Muscle layer of colon (tissue), 2 donors: ENCODE results near the gene SYCP2.

Experiments used
- H3K27ac ChIP-seq: one replicate; pipeline ENCODE4 v1.7.0; 2013; ENCODE audit warnings: low read depth, mild to moderate bottlenecking, low read length, moderate library complexity
- H3K27me3 ChIP-seq, 2 donors: one replicate each; pipeline ENCODE4 v1.7.0; 2013; ENCODE audit warnings: low read length in 2 of 2, mild to moderate bottlenecking in 2 of 2; ENCODE audit not compliant: insufficient read depth in 2 of 2, control insufficient read depth in 1 of 2
- H3K36me3 ChIP-seq: one replicate; pipeline ENCODE4 v1.7.0; 2013; ENCODE audit warnings: mild to moderate bottlenecking, low read length; ENCODE audit not compliant: insufficient read depth
- H3K4me1 ChIP-seq: one replicate; pipeline ENCODE4 v1.7.0; 2013; ENCODE audit warnings: mild to moderate bottlenecking, low read length; ENCODE audit not compliant: insufficient read depth
- H3K4me3 ChIP-seq, 2 donors: one replicate each; pipeline ENCODE4 v1.7.0; 2013; ENCODE audit warnings: low read length in 2 of 2, low read depth in 1 of 2, mild to moderate bottlenecking in 1 of 2, moderate library complexity in 1 of 2
- H3K9ac ChIP-seq: one replicate; pipeline ENCODE4 v1.7.0; 2013; ENCODE audit warnings: low read length
- H3K9me3 ChIP-seq: one replicate; pipeline ENCODE4 v1.7.0; 2013; ENCODE audit warnings: mild to moderate bottlenecking, low read length
- donor health status: abdominal sarcoma.
- donor health status: Adenocarcinoma of cecum.

The SYCP2 gene

GRCh38 chr20:59817846-59818615 is 115.4 kb downstream of the SYCP2 start:
- Histone ChIP-seq H3K9me3 (no peaks in the 10 kb centered on the region), H3K27me3 (no peaks in the 10 kb centered on the region), H3K4me1 (no peaks in the 10 kb centered on the region), H3K27ac (no peak overlapping the region), H3K9ac (no peak overlapping the region), H3K36me3 (no peaks in the 10 kb centered on the region), H3K4me3 (no peak overlapping the region)

DNA sequence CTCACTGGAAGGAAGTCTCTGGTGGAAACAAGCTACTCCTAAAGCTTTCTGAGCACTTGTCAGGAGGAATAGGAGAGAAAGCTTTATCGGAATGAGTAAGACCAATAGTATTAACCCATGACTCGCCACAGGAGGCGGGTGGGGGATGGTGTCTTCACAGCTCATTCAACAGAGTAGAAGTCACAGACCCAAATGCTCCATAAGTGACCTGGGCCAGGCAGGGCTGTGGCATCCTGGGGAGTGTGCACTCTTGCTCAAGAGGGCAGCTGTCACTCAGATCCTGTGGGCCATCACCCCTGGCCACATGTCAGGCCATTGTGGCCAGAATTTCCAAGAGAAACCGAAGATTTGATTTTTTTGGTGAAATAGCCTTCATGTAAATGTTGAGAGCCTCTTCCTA is 116.0 kb downstream of the SYCP2 start:
- Histone ChIP-seq H3K9ac (no peak overlapping the region), H3K4me3 (no peak overlapping the region), H3K27me3 (no peaks in the 10 kb centered on the region), H3K27ac (no peak overlapping the region), H3K4me1 (no peaks in the 10 kb centered on the region), H3K36me3 (no peaks in the 10 kb centered on the region), H3K9me3 (no peaks in the 10 kb centered on the region)

DNA sequence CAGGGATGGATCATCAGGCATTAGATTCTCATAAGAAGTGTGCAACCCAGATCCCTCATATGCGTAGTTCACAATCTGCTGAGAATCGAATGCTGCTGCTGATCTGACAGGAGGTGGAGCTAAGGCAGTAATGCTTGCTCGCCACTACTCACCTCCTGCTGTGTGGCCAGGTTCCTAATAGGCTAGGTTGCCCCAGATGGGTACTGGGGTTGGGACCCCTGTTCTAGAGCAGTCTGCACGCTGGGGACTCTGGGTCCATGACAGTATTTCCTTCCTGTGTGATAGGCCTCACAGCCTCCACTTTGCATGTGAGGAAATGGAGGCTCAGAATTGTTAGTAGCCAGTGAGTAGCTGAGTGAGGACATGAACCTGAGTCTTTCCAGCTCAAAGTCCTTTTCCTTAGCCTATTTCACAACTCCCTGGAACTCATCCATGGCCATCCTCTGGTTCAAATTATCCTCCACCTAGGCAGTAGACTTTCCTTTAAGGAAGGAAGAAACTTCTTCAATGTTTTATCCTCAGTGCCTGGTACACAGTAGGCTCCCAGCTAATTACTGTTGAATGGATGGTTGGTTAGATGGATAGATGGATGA is 117.2 kb downstream of the SYCP2 start:
- no peaks in the 10 kb centered on the region for H3K27me3 ChIP-seq
- H3K36me3 ChIP-seq, result no peaks in the 10 kb centered on the region
- no peaks in the 10 kb centered on the region for H3K4me1 ChIP-seq
- no peaks in the 10 kb centered on the region for H3K9me3 ChIP-seq
- H3K4me3 ChIP-seq, result no peak overlapping the region
- no peak overlapping the region for H3K27ac ChIP-seq
- no peak overlapping the region for H3K9ac ChIP-seq

DNA sequence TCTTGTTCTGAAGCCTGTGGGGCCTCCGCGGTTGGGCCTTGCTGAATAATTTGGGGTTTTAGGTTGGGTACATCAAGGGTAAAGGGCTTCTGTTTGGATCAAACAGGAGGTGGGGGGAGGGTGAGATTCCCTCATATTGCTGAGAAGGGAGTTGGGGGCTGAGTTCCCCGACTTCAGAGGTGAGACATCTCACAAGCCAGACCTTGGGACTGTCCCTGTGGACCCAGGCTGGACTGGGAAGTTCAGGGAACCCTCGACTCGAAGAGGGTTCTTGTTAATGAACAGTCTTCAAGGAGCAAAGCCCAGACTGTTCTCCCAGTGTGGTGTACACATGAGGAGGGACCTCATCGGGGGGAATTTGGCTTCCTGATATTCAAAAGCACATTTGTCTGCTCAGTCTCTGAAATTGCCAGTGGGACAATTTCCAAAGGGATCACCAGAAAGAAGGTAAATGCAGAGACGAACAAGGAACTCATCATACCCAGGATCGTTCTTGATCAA is 118.5 kb downstream of the SYCP2 start:
- no peaks in the 10 kb centered on the region for H3K4me1 ChIP-seq
- no peak overlapping the region for H3K9ac ChIP-seq
- H3K27ac ChIP-seq, result no peak overlapping the region
- no peaks in the 10 kb centered on the region for H3K9me3 ChIP-seq
- H3K36me3 ChIP-seq, result no peaks in the 10 kb centered on the region
- H3K27me3 ChIP-seq, result no peaks in the 10 kb centered on the region
- no peak overlapping the region for H3K4me3 ChIP-seq

GRCh38 chr20:59813948-59814839 is 119.2 kb downstream of the SYCP2 start:
- H3K4me3 ChIP-seq, result no peak overlapping the region
- H3K27ac ChIP-seq, result no peak overlapping the region
- H3K9me3 ChIP-seq, result no peaks in the 10 kb centered on the region
- H3K36me3 ChIP-seq, result no peaks in the 10 kb centered on the region
- H3K9ac ChIP-seq, result no peak overlapping the region
- no peaks in the 10 kb centered on the region for H3K27me3 ChIP-seq
- H3K4me1 ChIP-seq, result no peaks in the 10 kb centered on the region
